ENCODE results near the gene CDKAL1.

- no peak for TF ChIP-seq CTCF (IDR thresholded peaks at IDR 0.05)
- TF ChIP-seq POLR2A (IDR thresholded peaks at IDR 0.05): no peak
These were observed 303.9 kb downstream of the CDKAL1 start for GRCh38 chr6:20838113-20838512.
